Stomach (tissue), 9 donors: ENCODE data around the gene ATP8A2. TPM values are rescaled to one million over a fixed set of nuclear protein-coding genes. Genes with fewer than 3 reads are reported as not detected.
"Not testable (repeated sequence)": the region's sequence is repeated elsewhere in the genome, so short reads cannot be mapped to it uniquely, and the experiment has no call there.

Experiments used
- DNase-seq, 2 donors: peaks; one replicate each; pipeline versions ENCODE4 v3.0.0 to v3.0.0-alpha.2; 2013 to 2019
- H3K27ac ChIP-seq, 5 donors: fragments of 200-600 bp in 4 of 5; sonication (generic) in 4 of 5; one replicate each; pipeline ENCODE4 v1.5.1; 2013 to 2019; ENCODE audit warnings: mild to moderate bottlenecking in 1 of 5, moderate library complexity in 1 of 5
- H3K27me3 ChIP-seq, 3 donors: fragments of 200-600 bp; sonication (generic); one replicate each; pipeline ENCODE4 v1.5.1; 2017 to 2019; ENCODE audit warnings: mixed run types in 1 of 3
- H3K36me3 ChIP-seq, 4 donors: fragments of 200-600 bp; sonication (generic); 1 replicate in 3 of 4; 2 replicates in 1 of 4; pipeline ENCODE4 v1.5.1; 2016 to 2019
- H3K4me1 ChIP-seq, 4 donors: fragments of 200-600 bp; sonication (generic); one replicate each; pipeline ENCODE4 v1.5.1; 2016 to 2019
- H3K4me3 ChIP-seq, 4 donors: fragments of 200-600 bp; sonication (generic) in 3 of 4; one replicate each; pipeline ENCODE4 v1.5.1; 2016 to 2019; ENCODE audit warnings: mild to moderate bottlenecking in 1 of 4
- H3K9me3 ChIP-seq, 4 donors: fragments of 200-600 bp; sonication (generic); one replicate each; pipeline ENCODE4 v1.5.1; 2016 to 2019
- EP300 ChIP-seq: sonication (generic); formaldehyde crosslinking; IDR thresholded peaks from one replicate; pipeline ENCODE4 v1.6.1; 2017; ENCODE audit warnings: antibody characterized with exemption
- POLR2A ChIP-seq, 4 donors: fragments of 450-650 bp; IDR thresholded peaks; one replicate each; pipeline ENCODE4 v1.6.1; 2016; ENCODE audit warnings: antibody characterized with exemption in 4 of 4, control low read depth in 2 of 4, mild to moderate bottlenecking in 1 of 4, moderate library complexity in 1 of 4
- POLR2AphosphoS5 ChIP-seq, 3 donors: sonication (generic); formaldehyde crosslinking; IDR thresholded peaks; one replicate each; pipeline ENCODE4 v1.6.1; 2016; ENCODE audit warnings: antibody characterized with exemption in 3 of 3
- WGBS, 5 donors: extraction: QIAGEN DNeasy Blood & Tissue Kit in 3 of 5; methylation state at CpG; one replicate each; pipeline versions ENCODE4 v1.1.5 to v1.1.7; 2013 to 2018; 5-methylcytosine and 5-hydroxymethylcytosine counted together
- intact Hi-C: fragments of 100-400 bp; cut with DNase I; formaldehyde crosslinking; loops from one replicate; pipeline ENCODE4 v1.15.1; 2023; ENCODE audit warnings: low total_unique reads
- polyA plus RNA-seq, 3 donors: library from polyadenylated mRNA; stranded (reverse); fragments of 200-250 nt; gene quantifications; one replicate each; pipeline ENCODE4 v1.2.3, GENCODE V29; 2013
- total RNA-seq, 5 donors: library from RNA; depleted of rRNA; stranded (reverse); fragments of >200 nt; gene quantifications; one replicate each; pipeline versions ENCODE4 v1.1.0 to v1.2.3, GENCODE V29; 2014 to 2016
- TF ChIP-seq, protein P1 (sequence below), 7 experiments: fragments of 450-650 bp in 4 of 7; fragments of 200-600 bp in 3 of 7; sonication (generic) in 3 of 7; IDR thresholded peaks; one replicate each; pipeline ENCODE4 v1.5.1; 2016 to 2019; ENCODE audit warnings: antibody characterized with exemption in 7 of 7, control low read depth in 2 of 7, mild to moderate bottlenecking in 1 of 7
- donor health status: healthy with polysubstance abuse.
- donor health status: Bipolar disorder and iron deficiency.
- donor health status: healthy.

ATP8A2 gene
- total and polyA plus RNA-seq, 8 donors, result 0.12 to 3.5 (median 0.20) TPM; not detected in 3

DNA sequence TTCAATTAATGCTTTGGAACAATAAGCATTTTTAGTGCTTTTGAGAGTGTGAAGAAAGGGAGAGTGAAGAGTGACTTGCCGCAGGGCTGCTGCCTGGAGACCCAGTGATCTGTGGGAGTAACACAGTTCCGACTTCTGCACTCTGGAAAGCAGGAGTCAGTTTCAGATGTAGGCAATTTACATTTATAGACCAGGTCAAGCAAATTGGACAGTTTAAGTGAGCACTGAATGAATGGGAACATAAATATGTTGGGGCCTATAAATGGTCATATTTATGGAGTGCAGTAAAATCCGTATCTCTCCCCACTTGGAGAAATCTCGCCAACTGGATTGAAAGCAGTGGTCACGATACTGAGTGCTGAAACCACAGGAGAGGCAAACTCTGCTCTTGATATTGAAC, 689.5 kb downstream of the ATP8A2 start:
- Histone ChIP-seq H3K36me3 (no peaks in the 10 kb centered on the region), H3K4me1 (no peaks in the 10 kb centered on the region), H3K27me3 (peaks cover 0 to 5% (median 0%) of the 10 kb centered on the region in 3 donors), H3K27ac (no peak overlapping the region), H3K9me3 (no peaks in the 10 kb centered on the region), H3K4me3 (no peak overlapping the region)
- intact Hi-C loops, result no loop called here
- 79 to 93% (median 88%) methylated on average over 5 of the region's 5 CpGs for WGBS, 5 donors
- no peak for DNase-seq
- TF ChIP-seq EP300 (no peak), POLR2A (IDR thresholded peaks at IDR 0.05) (no peak), POLR2AphosphoS5 (IDR thresholded peaks at IDR 0.05) (no peak)
- TF ChIP-seq, protein P1, sequence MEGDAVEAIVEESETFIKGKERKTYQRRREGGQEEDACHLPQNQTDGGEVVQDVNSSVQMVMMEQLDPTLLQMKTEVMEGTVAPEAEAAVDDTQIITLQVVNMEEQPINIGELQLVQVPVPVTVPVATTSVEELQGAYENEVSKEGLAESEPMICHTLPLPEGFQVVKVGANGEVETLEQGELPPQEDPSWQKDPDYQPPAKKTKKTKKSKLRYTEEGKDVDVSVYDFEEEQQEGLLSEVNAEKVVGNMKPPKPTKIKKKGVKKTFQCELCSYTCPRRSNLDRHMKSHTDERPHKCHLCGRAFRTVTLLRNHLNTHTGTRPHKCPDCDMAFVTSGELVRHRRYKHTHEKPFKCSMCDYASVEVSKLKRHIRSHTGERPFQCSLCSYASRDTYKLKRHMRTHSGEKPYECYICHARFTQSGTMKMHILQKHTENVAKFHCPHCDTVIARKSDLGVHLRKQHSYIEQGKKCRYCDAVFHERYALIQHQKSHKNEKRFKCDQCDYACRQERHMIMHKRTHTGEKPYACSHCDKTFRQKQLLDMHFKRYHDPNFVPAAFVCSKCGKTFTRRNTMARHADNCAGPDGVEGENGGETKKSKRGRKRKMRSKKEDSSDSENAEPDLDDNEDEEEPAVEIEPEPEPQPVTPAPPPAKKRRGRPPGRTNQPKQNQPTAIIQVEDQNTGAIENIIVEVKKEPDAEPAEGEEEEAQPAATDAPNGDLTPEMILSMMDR (IDR thresholded peaks at IDR 0.05), result no peak

DNA sequence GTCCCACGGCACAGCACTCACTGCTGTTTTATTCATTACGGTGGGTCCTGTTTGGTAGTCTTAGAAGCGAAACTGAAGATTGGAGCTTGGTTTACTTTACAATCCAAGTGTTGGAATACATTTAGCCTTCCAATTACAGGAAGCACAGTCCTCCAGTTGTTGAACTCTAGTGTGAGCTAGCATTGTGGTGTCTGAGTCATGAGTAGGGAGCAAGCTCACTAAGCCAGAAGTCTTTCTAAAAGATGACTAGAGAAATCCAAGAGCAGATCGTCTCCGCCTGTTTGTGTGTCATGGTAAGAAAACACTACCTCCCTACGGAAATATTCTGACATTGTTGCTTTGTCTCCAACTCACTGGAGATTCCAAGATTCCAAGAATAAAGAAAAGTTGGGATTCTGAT, 690.2 kb downstream of the ATP8A2 start:
- TF ChIP-seq, protein P1 (IDR thresholded peaks at IDR 0.05), result no peak
- no peak for TF ChIP-seq POLR2A (IDR thresholded peaks at IDR 0.05)
- TF ChIP-seq POLR2AphosphoS5 (IDR thresholded peaks at IDR 0.05), result no peak
- TF ChIP-seq EP300, result no peak
- Histone ChIP-seq H3K4me3 (no peak overlapping the region), H3K27me3 (peaks cover 0 to 5% (median 0%) of the 10 kb centered on the region in 3 donors), H3K36me3 (no peaks in the 10 kb centered on the region), H3K4me1 (no peaks in the 10 kb centered on the region), H3K9me3 (no peaks in the 10 kb centered on the region), H3K27ac (no peak overlapping the region)
- WGBS, 5 donors, result 72 to 81% (median 76%) methylated on average over 6 of the region's 6 CpGs
- intact Hi-C loops, result no loop called here
- peak in 1 of 2 donors; percentile 22 for DNase-seq

DNA sequence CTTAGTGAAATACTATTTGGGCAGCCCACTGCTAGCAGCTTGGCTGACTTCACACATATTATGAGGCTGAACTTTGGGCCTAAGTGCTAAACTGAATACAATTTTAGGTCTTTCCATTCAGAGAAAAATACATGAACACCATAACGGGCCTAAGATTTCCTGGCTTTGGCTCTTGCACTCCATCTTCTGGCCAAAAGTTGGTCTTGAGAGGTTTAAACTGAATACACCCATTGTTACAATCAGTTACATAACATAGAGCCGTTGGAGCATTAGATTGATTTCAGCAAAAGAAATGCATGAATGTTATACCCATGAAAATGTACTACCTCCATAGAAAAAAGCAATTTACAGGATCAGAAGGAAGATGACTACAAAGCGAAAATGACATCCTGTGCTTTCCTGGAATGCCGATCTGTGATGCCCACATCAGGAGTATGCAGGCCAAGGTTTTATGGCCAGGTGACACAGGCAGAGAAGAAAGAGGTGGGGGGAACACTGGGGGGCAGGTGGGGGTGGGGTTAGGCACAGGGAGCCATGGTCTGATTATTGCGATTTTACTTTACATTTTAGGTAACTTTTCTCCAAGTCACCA, 691.2 kb downstream of the ATP8A2 start:
- 50 to 58% (median 54%) methylated on average over 5 of the region's 5 CpGs for WGBS, 5 donors
- peak; percentile 49 to 86 for DNase-seq
- H3K27me3 ChIP-seq, result peaks cover 0 to 4% (median 0%) of the 10 kb centered on the region in 3 donors

DNA sequence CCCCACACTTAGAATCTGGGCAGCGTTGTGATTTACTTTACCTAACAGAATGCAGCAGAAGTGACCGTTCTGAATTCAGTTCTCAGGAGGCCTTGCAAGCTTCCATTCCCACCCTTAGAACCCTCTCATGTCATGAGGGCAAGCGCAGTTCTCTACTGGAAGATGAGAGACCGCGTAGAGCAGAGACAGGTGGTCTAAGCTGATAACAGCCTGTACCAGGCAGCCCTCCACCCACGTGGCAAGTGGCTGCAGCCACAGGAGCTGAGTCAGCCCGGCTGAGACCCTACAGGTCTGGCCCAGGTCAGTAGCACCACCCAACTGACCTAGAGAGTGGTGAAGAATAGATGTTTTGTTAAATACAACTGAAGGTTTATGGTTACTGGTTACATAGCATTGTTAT, 694.7 kb downstream of the ATP8A2 start:
- intact Hi-C loops, H3K36me3 ChIP-seq, H3K4me1 ChIP-seq, H3K27me3 ChIP-seq, H3K27ac ChIP-seq, H3K9me3 ChIP-seq, H3K4me3 ChIP-seq, DNase-seq: not testable (repeated sequence)
- 71 to 79% (median 75%) methylated on average over 7 of the region's 7 CpGs for WGBS, 5 donors

More for the DNA sequence above, 691.2 kb downstream of the ATP8A2 start:
- H3K36me3 ChIP-seq, result no peaks in the 10 kb centered on the region
- no peaks in the 10 kb centered on the region for H3K4me1 ChIP-seq
- intact Hi-C loops, result no loop called here
- H3K9me3 ChIP-seq, result no peaks in the 10 kb centered on the region
- no peak overlapping the region for H3K4me3 ChIP-seq
- no peak overlapping the region for H3K27ac ChIP-seq
- TF ChIP-seq, protein P1 (IDR thresholded peaks at IDR 0.05), result peak in 4 of 7 experiments; percentile 17 to 69 (median 45)
- no peak for TF ChIP-seq POLR2AphosphoS5 (IDR thresholded peaks at IDR 0.05)

DNA sequence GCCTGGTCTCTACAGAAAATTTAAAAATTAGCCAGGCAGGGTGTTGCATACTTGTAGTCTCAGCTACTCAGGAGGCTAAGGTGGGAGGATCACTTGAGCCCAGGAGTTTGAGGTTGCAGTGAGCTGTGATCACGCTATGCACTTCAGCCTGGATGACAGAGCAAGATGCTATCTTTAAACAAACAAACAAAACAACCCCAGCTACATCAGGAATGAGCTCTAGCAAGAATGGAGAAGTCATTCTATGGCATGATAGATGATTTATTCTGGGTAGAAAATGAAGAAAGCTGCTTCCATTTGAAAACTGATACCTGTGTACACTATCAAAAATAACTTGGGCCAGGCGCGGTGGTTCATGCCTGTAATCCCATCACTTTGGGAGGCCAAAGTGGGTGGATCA, 695.8 kb downstream of the ATP8A2 start:
- H3K4me3 ChIP-seq, result no peak overlapping the region
- WGBS, 5 donors, result 89 to 96% (median 96%) methylated on average over 3 of the region's 3 CpGs
- no peaks in the 10 kb centered on the region for H3K36me3 ChIP-seq
- intact Hi-C loops, result no loop called here
- no peaks in the 10 kb centered on the region for H3K9me3 ChIP-seq
- H3K27me3 ChIP-seq, result no peaks in the 10 kb centered on the region
- DNase-seq, result no peak
- H3K27ac ChIP-seq, result no peak overlapping the region
- TF ChIP-seq POLR2A (IDR thresholded peaks at IDR 0.05) (no peak), EP300 (no peak), POLR2AphosphoS5 (IDR thresholded peaks at IDR 0.05) (no peak)
- TF ChIP-seq, protein P1 (IDR thresholded peaks at IDR 0.05), result no peak
- no peaks in the 10 kb centered on the region for H3K4me1 ChIP-seq

DNA sequence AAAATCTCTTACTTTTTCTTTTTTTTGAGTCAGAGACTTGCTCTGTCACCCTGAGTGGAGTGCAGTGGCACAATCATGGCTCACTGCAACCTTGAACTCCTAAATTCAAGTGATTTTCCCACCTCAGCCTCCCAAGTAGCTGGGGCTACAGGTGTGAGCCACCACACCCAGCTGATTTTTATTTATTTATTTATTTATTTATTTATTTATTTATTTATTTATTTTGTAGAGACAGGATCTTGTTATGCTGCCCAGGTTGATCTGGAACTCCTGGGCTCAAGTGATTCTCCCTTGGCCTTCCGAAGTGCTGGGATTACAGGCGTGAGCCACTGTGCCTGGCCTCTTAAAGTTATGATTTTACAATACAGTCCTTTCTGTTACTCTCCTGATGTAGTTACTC, 696.6 kb downstream of the ATP8A2 start:
- DNase-seq, H3K36me3 ChIP-seq, H3K4me3 ChIP-seq, H3K27ac ChIP-seq, intact Hi-C loops, H3K9me3 ChIP-seq, H3K4me1 ChIP-seq, H3K27me3 ChIP-seq: not testable (repeated sequence)
- 93 to 100% (median 97%) methylated on average over 2 of the region's 2 CpGs for WGBS, 5 donors

DNA sequence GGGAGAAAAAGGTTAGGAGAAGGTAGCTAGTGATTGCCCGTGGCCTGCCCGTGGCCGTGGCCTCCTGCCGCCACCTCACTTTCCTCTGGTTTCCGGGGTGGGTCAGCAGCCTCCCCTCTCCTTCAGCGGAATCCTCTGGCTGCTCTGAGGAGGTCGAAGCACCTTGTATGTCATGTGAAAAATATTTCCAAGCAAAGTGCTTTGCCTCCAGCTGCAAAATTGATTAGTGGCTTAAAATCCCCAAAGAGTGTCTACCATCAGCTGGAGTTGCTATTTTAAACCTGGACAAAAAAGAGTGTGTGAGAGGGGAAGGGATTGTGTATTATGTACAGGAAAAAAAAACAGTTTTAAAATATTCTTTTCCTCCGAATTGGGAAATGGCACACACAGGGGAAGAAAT, 697.9 kb downstream of the ATP8A2 start:
- intact Hi-C loops, result loop anchor here (2.0 kb wide), 1 partner anchor 495 kb away; no protein-coding TSS in a partner anchor
- not testable (repeated sequence) for H3K9me3 ChIP-seq, H3K4me3 ChIP-seq, H3K27me3 ChIP-seq, H3K4me1 ChIP-seq, H3K36me3 ChIP-seq, H3K27ac ChIP-seq, DNase-seq
- WGBS, 5 donors, result 74 to 82% (median 78%) methylated on average over 8 of the region's 8 CpGs
